HG02798 (cell line): ENCODE data around the gene TEX264.
A peak's percentile ranks its signal among the peaks of the same experiment; 100 is the strongest.

ENCODE experiments used
- ATAC-seq: cut with Tn5 transposase; IDR thresholded peaks from one replicate; pipeline ENCODE4 v1.9.1; 2021; ENCODE audit warnings: mild to moderate bottlenecking; ENCODE audit not compliant: unreplicated experiment, poor library complexity

Gene TEX264

DNA sequence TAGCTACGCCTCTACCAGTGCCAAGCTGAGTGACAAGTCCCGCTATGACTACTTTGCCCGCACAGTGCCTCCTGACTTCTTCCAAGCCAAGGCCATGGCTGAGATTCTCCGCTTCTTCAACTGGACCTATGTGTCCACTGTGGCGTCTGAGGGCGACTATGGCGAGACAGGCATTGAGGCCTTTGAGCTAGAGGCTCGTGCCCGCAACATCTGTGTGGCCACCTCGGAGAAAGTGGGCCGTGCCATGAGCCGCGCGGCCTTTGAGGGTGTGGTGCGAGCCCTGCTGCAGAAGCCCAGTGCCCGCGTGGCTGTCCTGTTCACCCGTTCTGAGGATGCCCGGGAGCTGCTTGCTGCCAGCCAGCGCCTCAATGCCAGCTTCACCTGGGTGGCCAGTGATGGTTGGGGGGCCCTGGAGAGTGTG, 41.5 kb downstream of the TEX264 start:
- ATAC-seq: no peak

DNA sequence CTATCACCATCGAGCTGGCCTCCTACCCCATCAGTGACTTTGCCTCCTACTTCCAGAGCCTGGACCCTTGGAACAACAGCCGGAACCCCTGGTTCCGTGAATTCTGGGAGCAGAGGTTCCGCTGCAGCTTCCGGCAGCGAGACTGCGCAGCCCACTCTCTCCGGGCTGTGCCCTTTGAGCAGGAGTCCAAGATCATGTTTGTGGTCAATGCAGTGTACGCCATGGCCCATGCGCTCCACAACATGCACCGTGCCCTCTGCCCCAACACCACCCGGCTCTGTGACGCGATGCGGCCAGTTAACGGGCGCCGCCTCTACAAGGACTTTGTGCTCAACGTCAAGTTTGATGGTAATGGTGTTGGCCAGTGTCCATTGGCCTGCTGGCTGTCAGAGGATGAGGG, 41.9 kb downstream of the TEX264 start:
- ATAC-seq: no peak

DNA sequence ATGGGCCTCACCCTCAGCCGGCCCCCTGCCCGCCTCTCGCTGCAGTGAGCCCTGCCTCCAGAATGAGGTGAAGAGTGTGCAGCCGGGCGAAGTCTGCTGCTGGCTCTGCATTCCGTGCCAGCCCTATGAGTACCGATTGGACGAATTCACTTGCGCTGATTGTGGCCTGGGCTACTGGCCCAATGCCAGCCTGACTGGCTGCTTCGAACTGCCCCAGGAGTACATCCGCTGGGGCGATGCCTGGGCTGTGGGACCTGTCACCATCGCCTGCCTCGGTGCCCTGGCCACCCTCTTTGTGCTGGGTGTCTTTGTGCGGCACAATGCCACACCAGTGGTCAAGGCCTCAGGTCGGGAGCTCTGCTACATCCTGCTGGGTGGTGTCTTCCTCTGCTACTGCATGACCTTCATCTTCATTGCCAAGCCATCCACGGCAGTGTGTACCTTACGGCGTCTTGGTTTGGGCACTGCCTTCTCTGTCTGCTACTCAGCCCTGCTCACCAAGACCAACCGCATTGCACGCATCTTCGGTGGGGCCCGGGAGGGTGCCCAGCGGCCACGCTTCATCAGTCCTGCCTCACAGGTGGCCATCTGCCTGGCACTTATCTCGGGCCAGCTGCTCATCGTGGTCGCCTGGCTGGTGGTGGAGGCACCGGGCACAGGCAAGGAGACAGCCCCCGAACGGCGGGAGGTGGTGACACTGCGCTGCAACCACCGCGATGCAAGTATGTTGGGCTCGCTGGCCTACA, 44.4 kb downstream of the TEX264 start:
- ATAC-seq: no peak

DNA sequence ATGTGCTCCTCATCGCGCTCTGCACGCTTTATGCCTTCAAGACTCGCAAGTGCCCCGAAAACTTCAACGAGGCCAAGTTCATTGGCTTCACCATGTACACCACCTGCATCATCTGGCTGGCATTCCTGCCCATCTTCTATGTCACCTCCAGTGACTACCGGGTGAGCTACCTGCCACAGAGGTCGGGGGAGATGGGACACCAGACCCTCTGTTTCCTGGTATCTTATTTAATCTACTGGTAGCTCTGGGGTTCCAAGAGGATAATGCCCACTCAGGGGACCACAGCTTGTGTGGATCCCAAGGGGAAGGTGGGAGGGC, 44.9 kb downstream of the TEX264 start:
- ATAC-seq: no peak

- no peak for ATAC-seq
These were observed 45.8 kb downstream of the TEX264 start for GRCh38 chr3:51716805-51717204.

GRCh38 chr3:51717446-51717845, 46.4 kb downstream of the TEX264 start:
- no peak for ATAC-seq

DNA sequence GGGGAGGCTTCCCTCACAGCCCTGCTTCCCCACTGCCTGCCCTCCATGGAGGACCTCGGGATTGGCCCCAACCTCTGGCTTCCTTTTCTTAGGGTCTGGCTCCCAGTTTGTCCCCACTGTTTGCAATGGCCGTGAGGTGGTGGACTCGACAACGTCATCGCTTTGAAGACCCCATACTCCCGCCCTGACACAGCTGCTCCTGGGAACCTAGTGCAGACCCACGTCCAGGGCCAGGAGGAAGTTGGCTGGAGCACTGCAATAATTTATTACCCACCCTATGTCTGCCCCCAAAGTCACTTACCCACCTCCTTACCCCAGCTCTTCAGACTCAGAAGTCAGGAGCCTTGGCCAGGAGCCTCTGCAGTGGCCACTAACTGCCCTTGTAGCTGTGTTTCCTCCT, 46.9 kb downstream of the TEX264 start:
- ATAC-seq: no peak

DNA sequence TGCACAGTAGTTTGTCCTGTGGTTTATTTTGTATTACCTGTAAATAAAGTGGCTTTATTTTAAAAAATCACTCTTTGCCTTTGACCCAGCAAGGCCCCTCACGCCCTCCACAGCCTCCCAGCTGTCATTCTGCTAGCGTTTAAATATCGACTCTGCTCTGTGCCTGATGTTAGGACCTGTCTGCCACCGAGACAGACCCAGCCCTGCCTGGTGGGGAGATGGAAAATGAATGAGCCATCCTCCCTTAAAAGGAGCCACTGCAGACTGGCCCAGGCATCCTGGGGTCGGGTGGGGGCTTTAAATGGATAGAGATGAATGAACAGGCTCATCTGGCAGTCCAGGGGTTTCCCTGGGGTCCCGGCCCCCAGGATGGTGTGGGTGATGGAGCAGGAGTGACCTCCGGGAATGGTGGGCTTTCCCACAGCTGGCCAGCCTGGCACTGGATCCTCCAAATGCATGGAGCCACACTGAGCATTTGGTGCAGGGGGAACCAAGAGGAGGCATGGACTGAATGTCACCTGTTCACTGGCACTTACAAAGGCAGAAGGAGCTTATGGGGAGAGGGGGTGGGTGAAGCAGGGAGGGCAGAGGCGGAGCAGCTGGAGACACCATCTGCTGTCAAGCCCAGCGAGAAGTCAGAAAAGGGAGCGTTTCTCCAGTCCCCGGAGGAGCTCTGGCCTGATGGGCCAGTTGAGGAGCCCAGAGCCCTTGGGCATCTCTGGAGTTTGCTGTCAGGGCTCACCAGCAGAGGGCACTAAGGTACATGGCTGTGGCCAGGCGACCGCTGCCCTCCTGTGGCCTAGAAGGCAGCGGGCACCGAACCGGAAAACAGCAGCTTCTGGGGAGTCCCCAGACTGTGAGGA, 47.7 kb downstream of the TEX264 start:
- ATAC-seq: peak; percentile 72

GRCh38 chr3:51719410-51720025, 48.5 kb downstream of the TEX264 start:
- ATAC-seq: no peak

- ATAC-seq: no peak
These were observed 49.4 kb downstream of the TEX264 start for GRCh38 chr3:51720292-51721061.

DNA sequence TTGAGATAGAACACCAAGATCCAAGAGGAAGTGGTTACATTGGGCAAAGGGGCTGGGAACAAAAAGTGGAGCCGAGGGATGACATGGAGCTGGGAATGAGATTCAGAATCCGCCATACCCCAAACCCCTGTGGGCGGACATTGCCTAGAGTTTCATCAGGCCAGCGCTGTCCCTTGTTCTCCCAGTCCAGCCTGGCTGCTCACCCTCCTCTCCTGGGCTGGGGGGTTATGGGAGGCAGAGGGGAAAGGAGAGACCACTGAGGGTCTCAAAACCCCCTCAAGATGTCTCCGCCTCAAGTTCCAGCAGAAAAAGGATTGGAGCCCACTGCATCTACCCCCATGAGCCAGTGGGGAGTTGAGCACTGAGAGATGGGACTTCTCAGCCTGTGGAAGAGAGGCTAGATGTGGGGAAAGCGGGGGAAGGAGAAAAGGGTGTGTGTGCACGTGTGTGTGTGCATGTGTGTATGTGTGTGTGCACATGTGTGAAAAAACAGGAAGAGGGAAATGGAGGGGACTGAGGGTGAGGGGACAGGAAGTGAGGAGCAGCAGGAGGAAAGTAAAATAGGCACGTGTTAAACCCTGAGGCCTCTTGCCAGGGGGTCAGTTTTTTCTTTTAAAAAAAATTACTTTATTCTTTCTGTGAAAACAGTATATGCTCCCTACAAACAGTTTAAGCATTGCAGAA, 50.2 kb downstream of the TEX264 start:
- ATAC-seq: no peak

DNA sequence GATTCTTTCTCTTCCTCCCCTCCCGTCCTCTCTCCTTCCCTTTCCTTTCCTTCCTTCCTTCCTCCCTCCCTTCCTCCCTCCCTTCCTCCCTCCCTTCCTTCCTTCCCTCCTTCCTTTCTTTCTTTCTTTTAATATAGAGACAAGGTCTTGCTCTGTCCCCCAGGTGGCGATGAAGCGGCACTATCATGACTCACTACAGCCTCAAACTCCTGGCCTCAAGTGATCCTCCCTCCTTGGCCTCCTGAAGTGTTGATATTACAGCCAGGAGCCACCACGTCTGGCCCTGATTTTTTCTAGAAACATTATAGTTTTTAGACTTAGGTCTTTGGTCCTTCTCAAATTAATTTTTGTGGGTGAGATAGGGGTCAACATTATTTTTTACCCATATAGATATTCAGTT, 51.3 kb downstream of the TEX264 start:
- ATAC-seq: no peak

DNA sequence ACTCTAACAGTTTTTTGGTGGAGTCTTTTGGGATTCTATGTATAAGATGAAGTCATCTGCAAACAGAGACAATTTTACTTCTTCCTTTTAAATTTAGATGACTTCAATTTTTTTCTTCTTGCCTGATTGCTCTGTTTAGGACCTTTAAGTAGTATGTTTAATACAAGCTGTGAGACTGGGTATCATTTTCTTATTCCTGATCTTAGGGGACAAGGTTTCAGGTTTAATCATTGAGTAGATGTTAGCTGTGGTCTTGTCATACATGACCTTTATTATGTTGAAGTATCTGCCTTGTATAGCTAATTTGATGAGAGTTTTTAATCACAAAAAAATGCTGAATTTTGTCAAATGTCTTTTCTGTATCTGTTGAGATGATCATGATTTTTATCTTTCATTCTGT, 56.4 kb downstream of the TEX264 start:
- ATAC-seq: no peak

GRCh38 chr3:51729042-51729633, 58.1 kb downstream of the TEX264 start:
- ATAC-seq: no peak

DNA sequence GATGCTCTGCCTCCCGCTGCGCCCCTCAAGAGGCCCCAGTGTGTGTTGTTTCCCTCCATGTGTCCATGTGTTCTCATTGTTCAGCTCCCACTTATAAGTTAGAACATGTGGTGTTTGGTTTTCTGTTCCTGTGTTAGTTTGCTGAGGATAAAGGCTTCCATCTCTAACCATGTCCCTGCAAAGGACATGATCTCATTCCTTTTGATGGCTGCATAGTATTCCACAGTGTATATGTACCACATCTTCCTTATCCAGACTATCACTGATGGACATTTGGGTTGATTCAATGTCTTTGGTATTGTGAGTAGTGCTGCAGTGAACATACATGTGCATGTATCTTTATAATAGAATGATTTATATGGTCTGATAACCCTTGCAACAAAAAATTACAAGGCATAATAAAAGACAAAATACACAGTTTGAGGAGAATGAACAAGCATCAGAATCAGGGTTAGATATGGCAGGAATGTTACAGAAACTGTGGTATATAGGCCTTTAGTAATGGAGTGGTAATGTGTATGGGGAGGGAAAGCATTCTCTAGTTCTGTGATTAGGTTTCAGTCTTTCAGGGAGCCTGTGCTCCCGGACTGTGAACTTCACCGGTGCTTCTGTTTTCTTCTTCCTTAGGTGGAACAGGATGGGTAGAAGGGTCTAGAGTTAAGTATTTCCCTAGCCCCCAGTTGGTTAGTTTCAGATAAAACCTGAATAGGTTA, 63.0 kb downstream of the TEX264 start:
- no peak for ATAC-seq

DNA sequence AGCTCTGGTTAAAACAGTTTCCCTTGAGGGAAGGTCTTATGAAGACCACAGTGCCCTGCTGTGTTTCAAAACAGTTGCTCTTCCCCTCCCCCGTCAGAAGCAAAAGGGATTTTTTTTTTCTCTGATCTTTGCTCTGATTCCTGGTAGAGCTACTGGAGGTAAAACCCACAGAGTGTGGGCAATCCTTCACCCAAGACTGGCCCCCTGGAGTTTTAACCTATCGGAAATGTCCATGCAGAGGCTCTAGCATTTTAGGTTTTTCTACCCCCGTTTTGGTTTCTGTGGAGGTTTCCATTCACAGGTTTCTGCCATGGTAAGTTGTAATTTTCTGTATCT, 63.5 kb downstream of the TEX264 start:
- no peak for ATAC-seq

DNA sequence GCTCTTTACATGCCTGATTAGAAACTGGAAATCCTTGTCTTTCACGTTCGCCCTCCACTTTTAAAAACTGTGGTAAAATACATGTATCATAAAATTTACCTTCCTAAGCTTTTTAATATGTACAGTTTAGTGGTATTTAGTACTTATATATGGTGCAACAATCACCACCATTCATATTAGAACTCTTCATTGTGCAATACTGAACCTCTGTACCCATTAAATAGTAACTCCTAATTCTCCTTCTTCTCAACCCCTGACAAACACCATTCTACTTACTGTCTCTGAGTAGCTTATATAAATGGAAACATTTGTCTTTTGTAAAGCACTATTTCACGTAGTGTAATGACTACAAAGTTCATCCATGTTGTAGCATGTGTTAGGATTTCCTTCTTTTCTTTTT, 64.0 kb downstream of the TEX264 start:
- no peak for ATAC-seq

DNA sequence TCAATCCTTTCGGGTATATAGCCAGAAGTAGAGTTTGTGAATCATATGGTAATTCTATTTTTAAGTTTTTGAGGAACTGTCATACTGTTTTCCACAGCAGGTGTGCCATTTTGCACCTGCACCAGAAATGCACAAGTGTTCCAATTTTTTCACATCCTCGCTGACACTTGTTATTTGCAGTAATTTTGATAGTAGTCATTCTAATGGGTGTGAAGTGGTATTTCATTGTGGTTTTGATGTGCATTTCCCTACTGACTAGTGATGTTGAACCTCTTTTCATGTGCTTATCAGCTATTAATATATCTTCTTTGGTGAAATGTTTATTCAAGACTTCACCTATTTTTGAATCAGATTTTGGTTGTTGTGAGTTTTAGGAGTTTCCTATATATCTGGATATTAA, 64.9 kb downstream of the TEX264 start:
- ATAC-seq: no peak

GRCh38 chr3:51739110-51739509, 68.1 kb downstream of the TEX264 start:
- no peak for ATAC-seq
